Ovary (tissue), 9 donors: ENCODE data around the gene MYH9. TPM values are rescaled to one million over a fixed set of nuclear protein-coding genes. Genes with fewer than 3 reads are reported as not detected.

ENCODE experiments used
- DNase-seq, 5 donors: peaks; one replicate each; pipeline ENCODE4 v3.0.0-alpha.2; 2019 to 2020
- H3K27ac ChIP-seq, 2 donors: fragments of 200-600 bp; one replicate each; pipeline versions ENCODE4 v1.5.1 to v1.8.0; 2019 to 2022
- H3K27me3 ChIP-seq: fragments of 200-600 bp; one replicate; pipeline ENCODE4 v1.8.0; 2022
- H3K36me3 ChIP-seq: fragments of 200-600 bp; sonication (generic); one replicate; pipeline ENCODE4 v1.5.1; 2019
- H3K4me1 ChIP-seq: one replicate; pipeline ENCODE4 v1.8.1; 2013; ENCODE audit warnings: mild to moderate bottlenecking, moderate library complexity; ENCODE audit not compliant: insufficient read depth
- H3K4me3 ChIP-seq: fragments of 200-600 bp; sonication (generic); one replicate; pipeline ENCODE4 v1.5.1; 2017
- H3K9me3 ChIP-seq, 2 donors: fragments of 200-600 bp in 1 of 2; sonication (generic) in 1 of 2; one replicate each; pipeline versions ENCODE4 v1.5.1 to v1.8.1; 2013 to 2019; ENCODE audit warnings: mild to moderate bottlenecking in 1 of 2, moderate library complexity in 1 of 2
- CTCF ChIP-seq, 3 donors: fragments of 450-650 bp in 2 of 3; fragments of 200-600 bp in 1 of 3; IDR thresholded peaks; one replicate each; pipeline versions ENCODE4 v1.5.1 to v1.8.0; 2016 to 2022; ENCODE audit warnings: antibody characterized with exemption in 3 of 3, mild to moderate bottlenecking in 1 of 3
- EP300 ChIP-seq: sonication (generic); formaldehyde crosslinking; IDR thresholded peaks from one replicate; pipeline ENCODE4 v1.6.1; 2017; ENCODE audit warnings: antibody characterized with exemption
- POLR2A ChIP-seq: fragments of 450-650 bp; IDR thresholded peaks from one replicate; pipeline ENCODE4 v1.6.1; 2017; ENCODE audit warnings: antibody characterized with exemption, mild to moderate bottlenecking, moderate library complexity
- WGBS, 3 donors: extraction: QIAGEN DNeasy Blood & Tissue Kit in 1 of 3; methylation state at CpG; one replicate each; pipeline versions ENCODE4 v1.1.5 to v1.1.7; 2013 to 2017; 5-methylcytosine and 5-hydroxymethylcytosine counted together
- intact Hi-C, 4 donors: fragments of 100-400 bp; cut with DNase I; formaldehyde crosslinking; loops; one replicate each; pipeline versions ENCODE4 v1.11.0 to v1.15.1; 2022 to 2023
- polyA plus RNA-seq, 2 donors: library from polyadenylated mRNA; stranded (reverse); fragments of 200-250 nt in 1 of 2; fragments of 350-450 nt in 1 of 2; fragmentation: Illumina TruSeq in 1 of 2; extraction: RNeasy Lipid Tissue Mini Kit (QIAGEN cat#74804) in 1 of 2; gene quantifications; one replicate each; pipeline ENCODE4 v1.2.3, GENCODE V29; 2013 to 2014
- total RNA-seq, 7 donors: library from RNA; depleted of rRNA in 2 of 7; stranded (reverse); fragments of >200 nt in 2 of 7; fragmentation: NEBNext Ultra II Directional in 3 of 7; extraction: Animal tissue kit (Norgen Biotek cat#: 25700) in 3 of 7; gene quantifications; one replicate each; pipeline versions ENCODE4 v1.1.0 to v1.2.4, GENCODE V29; 2016 to 2023
- donor health status: DM: no; HTN: no; CAD: no; lungs with moderate emphysema.
- donor health status: DM: no; HTN: no; CAD: no.
- donor health status: Bipolar disorder and iron deficiency.
- donor health status: DM: yes; HTN: yes; CAD: no.
- donor health status: DM: no; HTN: no; CAD: no.
- donor health status: DM: yes; HTN: yes; CAD: no.

The MYH9 gene
- total and polyA plus RNA-seq, 9 donors = 128 to 530 (median 348) TPM

DNA sequence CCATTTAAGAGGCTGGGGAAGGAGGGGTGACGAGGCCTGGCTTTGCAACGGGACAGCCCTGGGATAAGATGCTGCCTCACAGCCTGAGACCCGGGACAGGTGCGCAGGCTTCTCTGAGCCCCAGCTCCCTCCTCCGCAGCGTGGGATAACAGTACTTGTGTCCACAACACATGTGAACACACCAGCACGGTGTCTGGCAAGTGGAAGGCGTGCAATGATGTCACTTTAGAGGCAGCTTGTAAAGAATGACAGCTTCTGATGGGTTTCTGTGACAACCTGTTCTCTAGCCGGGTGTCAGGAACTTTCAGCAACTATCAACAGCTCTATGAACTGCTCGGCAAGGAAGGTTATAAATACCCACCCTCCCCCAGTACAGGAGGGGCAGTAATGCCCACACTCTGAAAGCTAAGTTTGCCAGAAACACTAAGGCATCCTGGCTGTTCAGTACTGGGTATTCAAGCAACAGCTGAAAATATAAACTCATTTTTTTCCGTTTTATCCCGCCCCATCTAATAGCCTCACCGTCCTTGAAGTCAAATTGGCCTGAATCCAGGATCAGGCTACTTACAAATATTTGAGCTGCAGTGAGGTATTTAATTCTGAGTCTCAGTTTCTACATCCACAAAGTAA, 59.7 kb downstream of the MYH9 start:
- Histone ChIP-seq H3K27me3 (no peaks in the 10 kb centered on the region), H3K4me3 (no peak overlapping the region), H3K9me3 (no peaks in the 10 kb centered on the region), H3K4me1 (peaks cover 50% of the 10 kb centered on the region), H3K36me3 (no peaks in the 10 kb centered on the region), H3K27ac (peak overlapping the region; percentile 57 to 75)
- WGBS, 3 donors = 30 to 36% (median 31%) methylated on average over 13 of the region's 13 CpGs
- intact Hi-C loops = loop anchor here in 1 of 4 donors (5.0 to 10.0 kb wide), 2 partner anchors 57 to 129 kb away; partner anchors contain the start of gene MYH9
- no peak for TF ChIP-seq EP300
- TF ChIP-seq CTCF (IDR thresholded peaks at IDR 0.05) = no peak
- no peak for TF ChIP-seq POLR2A
- no peak for DNase-seq

DNA sequence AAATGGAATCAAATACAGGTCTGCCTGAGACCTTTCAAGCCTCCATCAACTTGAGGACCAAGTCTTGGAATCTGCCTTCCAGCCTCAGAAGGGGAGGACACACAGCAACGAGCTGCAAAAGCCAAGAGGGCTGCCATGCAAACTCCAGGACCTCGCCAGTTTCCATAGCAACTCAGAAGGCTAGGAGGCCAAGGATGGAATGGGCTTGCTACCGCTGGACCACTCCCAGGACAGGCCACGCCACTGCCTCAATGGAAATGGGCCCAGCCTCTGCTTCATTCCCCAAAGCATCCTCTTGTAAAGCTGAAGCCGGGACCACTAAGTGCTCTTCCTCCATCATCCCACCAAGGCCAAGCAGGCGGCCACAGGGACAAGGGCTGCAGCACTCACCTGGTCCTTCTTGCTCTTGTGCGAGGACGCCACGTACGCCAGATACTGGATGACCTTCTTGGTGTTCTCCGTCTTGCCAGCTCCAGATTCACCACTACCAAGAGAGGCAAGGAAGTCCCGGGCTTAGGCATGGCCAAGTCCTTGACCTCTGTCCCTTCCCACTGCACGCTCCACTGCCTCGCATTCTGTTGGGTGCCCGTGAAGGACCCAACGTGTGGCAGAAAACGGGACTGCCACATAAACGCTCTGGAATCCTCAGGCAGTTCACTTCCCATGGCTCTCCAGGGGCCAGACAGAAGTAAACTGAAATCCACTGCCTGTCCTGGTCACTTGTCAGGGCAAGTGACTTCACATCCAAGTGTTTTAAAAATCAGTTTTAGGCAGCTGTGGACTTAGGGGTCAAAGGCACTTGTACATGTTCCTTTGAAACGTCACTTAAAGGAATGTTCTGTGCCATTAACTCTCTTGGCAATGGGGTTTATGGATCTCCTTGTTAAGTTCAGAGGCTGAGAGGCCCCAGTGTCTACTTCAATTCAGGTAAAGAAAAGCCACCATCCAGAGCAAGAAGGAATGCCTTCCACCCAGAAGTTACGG, 61.3 kb downstream of the MYH9 start:
- 65 to 71% (median 67%) methylated on average over 18 to 20 of the region's 20 CpGs for WGBS, 3 donors
- intact Hi-C loops = loop anchor here in 1 of 4 donors (5.0 to 10.0 kb wide), 2 partner anchors 58 to 131 kb away; partner anchors contain the start of gene MYH9
- Histone ChIP-seq H3K36me3 (no peaks in the 10 kb centered on the region), H3K27ac (peak overlapping the region; percentile 19 to 54), H3K9me3 (no peaks in the 10 kb centered on the region), H3K27me3 (no peaks in the 10 kb centered on the region), H3K4me1 (peaks cover 41% of the 10 kb centered on the region), H3K4me3 (no peak overlapping the region)
- TF ChIP-seq POLR2A = no peak
- TF ChIP-seq EP300 = no peak
- TF ChIP-seq CTCF (IDR thresholded peaks at IDR 0.05) = no peak
- DNase-seq = no peak

- H3K4me1 ChIP-seq = peaks cover 32% of the 10 kb centered on the region
- intact Hi-C loops = loop anchor here in 1 of 4 donors (5.0 to 10.0 kb wide), 2 partner anchors 59 to 132 kb away; partner anchors contain the start of gene MYH9
- WGBS, 3 donors = 60 to 68% (median 61%) methylated on average over 27 of the region's 27 CpGs
- TF ChIP-seq CTCF (IDR thresholded peaks at IDR 0.05) (no peak), EP300 (no peak), POLR2A (no peak)
- H3K9me3 ChIP-seq = no peaks in the 10 kb centered on the region
- peak overlapping the region in 1 of 2 donors; percentile 76 for H3K27ac ChIP-seq
- DNase-seq = peak in 2 of 5 donors; percentile 53 to 68
- H3K4me3 ChIP-seq = no peak overlapping the region
- H3K36me3 ChIP-seq = no peaks in the 10 kb centered on the region
- no peaks in the 10 kb centered on the region for H3K27me3 ChIP-seq
Measured at GRCh38 chr22:36325154-36326031, 62.4 kb downstream of the MYH9 start.
